Measurements from ENCODE around the gene TH. TPM values are rescaled to one million over a fixed set of nuclear protein-coding genes. Genes with fewer than 3 reads are reported as not detected.

Gene TH
- total and polyA plus RNA-seq, 2 of the 8 experiments (the other 6 are each of a cell fraction or from before 2014, with no cell fraction given) = 0.09 TPM; not detected in 1

DNA sequence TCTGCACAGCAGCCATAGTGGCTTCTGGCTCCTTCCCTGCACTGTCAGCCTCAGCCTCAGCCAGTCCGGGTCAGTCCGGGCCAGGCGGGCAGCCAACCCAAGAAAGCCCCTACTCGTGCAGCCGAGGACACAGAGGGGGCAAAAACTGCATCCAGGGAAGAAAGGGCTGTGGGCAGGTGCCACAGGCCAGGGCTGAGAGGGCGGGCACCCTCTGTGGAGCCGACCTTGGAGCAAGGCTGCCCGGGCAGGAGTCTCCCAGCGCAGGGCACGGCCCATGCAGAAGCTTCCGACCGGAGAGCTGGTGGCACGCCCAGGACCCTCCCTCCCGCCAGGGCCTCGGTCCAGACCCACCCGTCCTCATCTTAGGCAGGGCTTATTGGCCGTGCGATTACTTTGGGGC, 10.5 kb upstream of the TH start:
- no peaks in the 10 kb centered on the region for H3K79me2 ChIP-seq (ENCODE audit: control insufficient read depth in 1 of 2, insufficient read depth in 2 of 2, low read length in 2 of 2)
- no peak overlapping the region for H2AFZ ChIP-seq (ENCODE audit: low read length)
- TF ChIP-seq PHF8 (conservative IDR thresholded peaks at IDR 0.05; ENCODE audit: low read depth, low read length) = no peak
- no peak overlapping the region for H2BK5ac ChIP-seq (ENCODE audit: low read depth, low read length)
- no peak overlapping the region for H3K56ac ChIP-seq (replicated peaks; ENCODE audit: insufficient read length, low read depth, low read length)
- ChIA-PET POLR2A (ENCODE audit: partially characterized antibody) (no interaction called here), CTCF (ENCODE audit: partially characterized antibody) (interaction anchor here (0.9 to 1.4 kb wide), 6 partner anchors 9 to 649 kb away, joined by 3 to 10 read pairs (median 4); no protein-coding TSS in a partner anchor)
- H3K14ac ChIP-seq (ENCODE audit: insufficient read length) = no peak overlapping the region
- no peaks in the 10 kb centered on the region for H3K79me1 ChIP-seq (ENCODE audit: low read depth, low read length)
- H3K4me1 ChIP-seq (replicated peaks in 1 of 4; ENCODE audit: control insufficient read depth in 3 of 4, insufficient read depth in 4 of 4, low read length in 3 of 4) = no peaks in the 10 kb centered on the region; a peak in 1 of 7 replicates
- no peak overlapping the region for H3K18ac ChIP-seq (ENCODE audit: extremely low read depth, low read length)
- H2BK12ac ChIP-seq (ENCODE audit: low read depth, low read length) = no peak overlapping the region
- peaks cover 2% of the 10 kb centered on the region; the same call in 1 of the 2 replicates for H3K23me2 ChIP-seq (ENCODE audit: low read depth, low read length)
- H3K4me3 ChIP-seq (ENCODE audit: extremely low read depth in 1 of 4, insufficient read depth in 2 of 4, low read depth in 3 of 4, low read length in 4 of 4) = no peak overlapping the region
- H3K9me3 ChIP-seq (ENCODE audit: insufficient read depth in 2 of 2, low read depth in 1 of 2, low read length in 1 of 2) = no peaks in the 10 kb centered on the region
- no peak overlapping the region for H3K23ac ChIP-seq (ENCODE audit: insufficient read length)
- no peaks in the 10 kb centered on the region for H3K36me3 ChIP-seq (ENCODE audit: control insufficient read depth in 2 of 4, insufficient read depth in 4 of 4, low read length in 3 of 4)
- H3K4me2 ChIP-seq (ENCODE audit: insufficient read depth in 1 of 2, low read depth in 2 of 2, low read length in 2 of 2) = no peak overlapping the region
- H4K5ac ChIP-seq (ENCODE audit: insufficient read length, low read depth, low read length) = no peak overlapping the region
- H2BK120ac ChIP-seq (replicated peaks; ENCODE audit: low read depth, low read length) = no peak overlapping the region
- WGBS, 2 experiments (ENCODE audit: extremely low coverage in 1 of 2, insufficient coverage in 1 of 2, insufficient read length in 1 of 2, insufficient replicate concordance in 2 of 2, low coverage in 1 of 2, low lambda C conversion rate in 2 of 2, missing lambda C conversion rate in 1 of 2) = 93% methylated on average over 17 of the region's 18 CpGs; no CpG with 5 or more reads in 1 of the 2 experiments
- H3K4ac ChIP-seq (replicated peaks; ENCODE audit: insufficient read length, low read depth, low read length) = no peak overlapping the region
- no peak for DNase-seq (ENCODE audit: low read depth in 1 of 2, low spot score in 2 of 2)
- H4K8ac ChIP-seq (ENCODE audit: extremely low read depth, insufficient read depth, low read length) = no peak overlapping the region
- no peak for FAIRE-seq
- peaks cover 0 to 7% (median 3%) of the 10 kb centered on the region in 4 experiments; a peak in 2 of 7 replicates for H3K27me3 ChIP-seq (replicated peaks in 1 of 4; ENCODE audit: control insufficient read depth in 3 of 4, extremely low read depth in 1 of 4, insufficient read depth in 3 of 4, low read length in 3 of 4)
- no peak overlapping the region for H2BK15ac ChIP-seq (ENCODE audit: low read length)
- no peak overlapping the region for H2BK20ac ChIP-seq (ENCODE audit: low read length)
- H3K27ac ChIP-seq (ENCODE audit: low read depth, low read length) = no peak overlapping the region
- peaks cover 0 to 3% of the 10 kb centered on the region in 2 experiments for H4K20me1 ChIP-seq (replicated peaks in 1 of 2; ENCODE audit: control insufficient read depth in 1 of 2, insufficient read depth in 2 of 2, low read length in 2 of 2)
- H4K91ac ChIP-seq (replicated peaks; ENCODE audit: insufficient read length, low read length) = no peak overlapping the region
- no peak overlapping the region for H3K9ac ChIP-seq (replicated peaks in 1 of 4; ENCODE audit: extremely low read depth in 1 of 4, low read depth in 3 of 4, low read length in 3 of 4)
- H2AK5ac ChIP-seq (ENCODE audit: low read depth, low read length) = no peak overlapping the region
